ENCODE data around the gene SLC1A6. TPM values are rescaled to one million over a fixed set of nuclear protein-coding genes. Genes with fewer than 3 reads are reported as not detected.

The SLC1A6 gene
- not detected for total RNA-seq
- polyA plus RNA-seq: not detected

DNA sequence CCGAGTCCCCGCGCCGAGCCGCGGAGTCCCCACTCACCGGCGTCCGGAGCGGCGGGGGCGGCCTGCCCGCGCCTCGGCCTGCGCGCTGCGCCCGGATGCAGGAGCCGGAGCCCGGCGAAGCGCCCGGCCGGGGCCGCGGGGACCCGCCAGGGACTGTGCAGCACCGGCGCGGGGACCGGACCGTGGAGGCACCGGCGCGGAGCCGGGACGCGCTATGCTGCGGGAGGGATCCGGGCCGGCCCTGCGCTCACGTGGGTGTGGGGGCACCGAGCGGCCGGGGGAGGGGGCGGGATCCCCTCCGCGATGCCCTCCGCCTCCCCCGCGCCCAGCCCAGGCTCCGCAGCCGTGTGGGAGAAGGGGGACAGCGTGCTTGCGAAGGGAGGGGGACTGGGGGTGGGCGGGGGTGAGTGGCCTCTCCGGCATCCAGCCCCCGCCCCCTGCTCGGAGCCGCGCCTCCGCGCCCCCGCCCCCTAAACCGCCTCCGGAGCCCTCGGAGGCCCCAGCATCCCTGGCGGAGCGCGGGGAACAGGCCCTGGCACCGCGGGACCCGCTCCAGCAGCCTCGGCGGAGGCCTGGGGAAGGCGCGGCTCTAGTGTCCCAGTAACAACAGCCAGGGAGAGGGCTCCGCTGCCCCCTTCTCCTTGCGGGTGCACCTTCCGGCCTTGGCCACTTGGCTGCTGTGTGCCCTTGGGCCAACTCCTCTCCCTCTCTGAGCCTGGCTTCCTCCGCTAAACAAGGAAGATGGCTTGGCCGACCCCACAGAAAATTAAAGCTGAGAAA is at the start of gene SLC1A6:
Gene SLC1A6, minus strand, starts transcription at position 389 of the 780 bp plus-strand sequence. CDS start 6,954 bp downstream, outside the sequence.
- H3K9ac ChIP-seq (ENCODE audit: low read depth in 1 of 2, low read length in 2 of 2): no peak within 1 kb of the TSS
- peaks cover 0 to 17% (median 3%) of the 10 kb centered on the region in 4 donors for H3K27me3 ChIP-seq (ENCODE audit: control insufficient read depth in 4 of 4, insufficient read depth in 4 of 4, low read length in 3 of 4)
- H3K9me3 ChIP-seq (ENCODE audit: control insufficient read depth in 4 of 4, low read length in 3 of 4): no peaks in the 10 kb centered on the region
- no peak for DNase-seq (ENCODE audit: low spot score)
- H3K4me1 ChIP-seq (ENCODE audit: control insufficient read depth in 4 of 4, insufficient read depth in 4 of 4, low read length in 3 of 4): peaks cover 0 to 2% (median 0%) of the 10 kb centered on the region in 4 donors
- no peaks in the 10 kb centered on the region for H3K36me3 ChIP-seq (ENCODE audit: control insufficient read depth in 4 of 4, insufficient read depth in 3 of 4, low read depth in 1 of 4, low read length in 3 of 4)
- TF ChIP-seq RXRA (IDR thresholded peaks at IDR 0.05) (no peak), CTCF (IDR thresholded peaks at IDR 0.05; ENCODE audit: low read depth, low read length, missing input control) (no peak), HNF4G (IDR thresholded peaks at IDR 0.05) (no peak), EGR1 (IDR thresholded peaks at IDR 0.05; ENCODE audit: low read depth in 2 of 2) (no peak), FOXA2 (IDR thresholded peaks at IDR 0.05) (no peak), YY1 (IDR thresholded peaks at IDR 0.05) (no peak)
- H3K27ac ChIP-seq (ENCODE audit: low read depth in 1 of 2, low read length in 2 of 2): no peak within 1 kb of the TSS
- 3% methylated on average over 84 of the region's 84 CpGs for WGBS
- H3K4me3 ChIP-seq (ENCODE audit: low read depth in 1 of 3, low read length in 3 of 3): no peak within 1 kb of the TSS

GRCh38 chr19:15028490-15028889 is 48.8 kb upstream of the SLC1A6 start:
- TF ChIP-seq FOXA1 (IDR thresholded peaks at IDR 0.05): no peak
- TF ChIP-seq YY1 (IDR thresholded peaks at IDR 0.05): no peak
- no peak for TF ChIP-seq FOXA2 (IDR thresholded peaks at IDR 0.05)
- no peak for TF ChIP-seq GABPA (IDR thresholded peaks at IDR 0.05 in 1 of 2, conservative IDR thresholded peaks at IDR 0.05 in 1 of 2)
- TF ChIP-seq NR2F2 (IDR thresholded peaks at IDR 0.05): no peak
- no peak for TF ChIP-seq MAX (IDR thresholded peaks at IDR 0.05)
- TF ChIP-seq ZBTB33 (IDR thresholded peaks at IDR 0.05): no peak
- TF ChIP-seq ATF3 (IDR thresholded peaks at IDR 0.05): no peak
- no peak for TF ChIP-seq CTCF (IDR thresholded peaks at IDR 0.05; ENCODE audit: low read depth, low read length, missing input control)
- no peak for TF ChIP-seq EGR1 (IDR thresholded peaks at IDR 0.05; ENCODE audit: low read depth in 2 of 2)
- TF ChIP-seq RXRA (IDR thresholded peaks at IDR 0.05): no peak
- no peak for TF ChIP-seq TAF1 (conservative IDR thresholded peaks at IDR 0.05)
- TF ChIP-seq JUND (IDR thresholded peaks at IDR 0.05): no peak
- no peak for TF ChIP-seq RAD21 (IDR thresholded peaks at IDR 0.05)
- TF ChIP-seq, protein P1, sequence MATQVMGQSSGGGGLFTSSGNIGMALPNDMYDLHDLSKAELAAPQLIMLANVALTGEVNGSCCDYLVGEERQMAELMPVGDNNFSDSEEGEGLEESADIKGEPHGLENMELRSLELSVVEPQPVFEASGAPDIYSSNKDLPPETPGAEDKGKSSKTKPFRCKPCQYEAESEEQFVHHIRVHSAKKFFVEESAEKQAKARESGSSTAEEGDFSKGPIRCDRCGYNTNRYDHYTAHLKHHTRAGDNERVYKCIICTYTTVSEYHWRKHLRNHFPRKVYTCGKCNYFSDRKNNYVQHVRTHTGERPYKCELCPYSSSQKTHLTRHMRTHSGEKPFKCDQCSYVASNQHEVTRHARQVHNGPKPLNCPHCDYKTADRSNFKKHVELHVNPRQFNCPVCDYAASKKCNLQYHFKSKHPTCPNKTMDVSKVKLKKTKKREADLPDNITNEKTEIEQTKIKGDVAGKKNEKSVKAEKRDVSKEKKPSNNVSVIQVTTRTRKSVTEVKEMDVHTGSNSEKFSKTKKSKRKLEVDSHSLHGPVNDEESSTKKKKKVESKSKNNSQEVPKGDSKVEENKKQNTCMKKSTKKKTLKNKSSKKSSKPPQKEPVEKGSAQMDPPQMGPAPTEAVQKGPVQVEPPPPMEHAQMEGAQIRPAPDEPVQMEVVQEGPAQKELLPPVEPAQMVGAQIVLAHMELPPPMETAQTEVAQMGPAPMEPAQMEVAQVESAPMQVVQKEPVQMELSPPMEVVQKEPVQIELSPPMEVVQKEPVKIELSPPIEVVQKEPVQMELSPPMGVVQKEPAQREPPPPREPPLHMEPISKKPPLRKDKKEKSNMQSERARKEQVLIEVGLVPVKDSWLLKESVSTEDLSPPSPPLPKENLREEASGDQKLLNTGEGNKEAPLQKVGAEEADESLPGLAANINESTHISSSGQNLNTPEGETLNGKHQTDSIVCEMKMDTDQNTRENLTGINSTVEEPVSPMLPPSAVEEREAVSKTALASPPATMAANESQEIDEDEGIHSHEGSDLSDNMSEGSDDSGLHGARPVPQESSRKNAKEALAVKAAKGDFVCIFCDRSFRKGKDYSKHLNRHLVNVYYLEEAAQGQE (IDR thresholded peaks at IDR 0.05): no peak
- TF ChIP-seq HNF4G (IDR thresholded peaks at IDR 0.05): no peak
- no peak for TF ChIP-seq SP1 (IDR thresholded peaks at IDR 0.05)
- TF ChIP-seq HNF4A (conservative IDR thresholded peaks at IDR 0.05): no peak
- H3K27ac ChIP-seq (ENCODE audit: low read depth in 1 of 2, low read length in 2 of 2): no peak overlapping the region
- peaks cover 0 to 5% (median under 1%) of the 10 kb centered on the region in 4 donors for H3K27me3 ChIP-seq (ENCODE audit: control insufficient read depth in 4 of 4, insufficient read depth in 4 of 4, low read length in 3 of 4)
- no peaks in the 10 kb centered on the region for H3K4me1 ChIP-seq (ENCODE audit: control insufficient read depth in 4 of 4, insufficient read depth in 4 of 4, low read length in 3 of 4)
- WGBS: 70% methylated on average over 5 of the region's 5 CpGs
- H3K9ac ChIP-seq (ENCODE audit: low read depth in 1 of 2, low read length in 2 of 2): no peak overlapping the region
- no peak overlapping the region for H3K4me3 ChIP-seq (ENCODE audit: low read depth in 1 of 3, low read length in 3 of 3)
- no peak for DNase-seq (ENCODE audit: low spot score)
- H3K9me3 ChIP-seq (ENCODE audit: control insufficient read depth in 4 of 4, low read length in 3 of 4): peaks cover 0 to 3% (median 0%) of the 10 kb centered on the region in 4 donors
- no peaks in the 10 kb centered on the region for H3K36me3 ChIP-seq (ENCODE audit: control insufficient read depth in 4 of 4, insufficient read depth in 3 of 4, low read depth in 1 of 4, low read length in 3 of 4)
